AG04450 (cell line): ENCODE measurements around the gene C2orf81. TPM values are rescaled to one million over a fixed set of nuclear protein-coding genes. Genes with fewer than 3 reads are reported as not detected.

Source experiments
- CTCF ChIA-PET: fragments of 300-600, 350-600 bp; formaldehyde crosslinking; extraction: SDS; loops from one replicate; lab custom pipeline; 2022; ENCODE audit warnings: antibody characterized with exemption, inconsistent platforms; lab: Charles Lee
- POLR2A ChIA-PET: fragments of 350-600 bp; formaldehyde crosslinking; extraction: SDS; loops from one replicate; lab custom pipeline; 2021; ENCODE audit warnings: antibody characterized with exemption, inconsistent platforms; lab: Yijun Ruan, JAX
- DNase-seq: peaks from one replicate; pipeline ENCODE4 v3.0.0-alpha.2; 2011; ENCODE audit warnings: low read depth, low spot score
- H3K27ac ChIP-seq: one replicate; pipeline ENCODE4 v1.5.1; 2012; ENCODE audit warnings: low read depth, low read length, control low read depth
- H3K27me3 ChIP-seq: one replicate; pipeline ENCODE4 v1.6.0; 2012; ENCODE audit warnings: low read length; ENCODE audit not compliant: control insufficient read depth, insufficient read depth
- H3K4me3 ChIP-seq: 2 replicates; pipeline ENCODE4 v1.5.1; 2011; ENCODE audit warnings: mild to moderate bottlenecking, low read depth, low read length, control low read depth
- H3K9me3 ChIP-seq: 2 replicates; pipeline ENCODE4 v1.5.1; 2012; ENCODE audit warnings: low read length; ENCODE audit not compliant: control insufficient read depth, insufficient read depth
- CTCF ChIP-seq: IDR thresholded peaks from 2 replicates; pipeline ENCODE4 v1.5.1; 2011; ENCODE audit warnings: low read depth, low read length, control low read depth, inconsistent platforms
- polyA plus RNA-seq: library from polyadenylated mRNA; depleted of rRNA; stranded (reverse); fragments of >200 nt; gene quantifications from 2 replicates; pipeline ENCODE4 v1.2.3, GENCODE V29; 2011

Gene C2orf81
- polyA plus RNA-seq, 1 experiment, result 0.16 TPM

- H3K9me3 ChIP-seq, result no peaks in the 10 kb centered on the region
- no peak for DNase-seq
- ChIA-PET CTCF (interaction anchor here (1.3 kb wide), 1 partner anchor 35 kb away, joined by 4 read pairs; no protein-coding TSS in a partner anchor), POLR2A (no interaction called here)
- TF ChIP-seq CTCF, result no peak
- H3K27ac ChIP-seq, result no peak overlapping the region
- H3K4me3 ChIP-seq, result no peak overlapping the region
- no peaks in the 10 kb centered on the region for H3K27me3 ChIP-seq
These were observed 51.4 kb downstream of the C2orf81 start for GRCh38 chr2:74369976-74370375.

- Histone ChIP-seq H3K27me3 (no peaks in the 10 kb centered on the region), H3K9me3 (no peaks in the 10 kb centered on the region), H3K27ac (no peak overlapping the region), H3K4me3 (no peak overlapping the region)
- ChIA-PET CTCF (interaction anchor here (1.8 kb wide), 1 partner anchor 34 kb away, joined by 8 read pairs; no protein-coding TSS in a partner anchor), POLR2A (no interaction called here)
- no peak for TF ChIP-seq CTCF
- no peak for DNase-seq
These were observed 52.9 kb downstream of the C2orf81 start for GRCh38 chr2:74368499-74368898.

GRCh38 chr2:74367789-74368188 is 53.6 kb downstream of the C2orf81 start:
- H3K27ac ChIP-seq, result no peak overlapping the region
- ChIA-PET CTCF (interaction anchor here (1.8 kb wide), 1 partner anchor 33 kb away, joined by 8 read pairs; no protein-coding TSS in a partner anchor), POLR2A (no interaction called here)

GRCh38 chr2:74366036-74366435 is 55.4 kb downstream of the C2orf81 start:
- H3K4me3 ChIP-seq, result no peak overlapping the region
- CTCF ChIA-PET, result interaction anchor here (1.2 kb wide), 1 partner anchor 31 kb away, joined by 7 read pairs; no protein-coding TSS in a partner anchor
- no peak overlapping the region for H3K27ac ChIP-seq
- TF ChIP-seq CTCF, result no peak
- H3K9me3 ChIP-seq, result no peaks in the 10 kb centered on the region
- H3K27me3 ChIP-seq, result no peaks in the 10 kb centered on the region
- POLR2A ChIA-PET, result no interaction called here
- DNase-seq, result no peak

More at GRCh38 chr2:74367789-74368188, 53.6 kb downstream of the C2orf81 start:
- Histone ChIP-seq H3K4me3 (no peak overlapping the region), H3K9me3 (no peaks in the 10 kb centered on the region), H3K27me3 (no peaks in the 10 kb centered on the region)
- no peak for TF ChIP-seq CTCF
- DNase-seq, result no peak

GRCh38 chr2:74364533-74365505 is 56.6 kb downstream of the C2orf81 start:
- no peak for DNase-seq
- Histone ChIP-seq H3K4me3 (no peak overlapping the region), H3K9me3 (no peaks in the 10 kb centered on the region), H3K27me3 (no peaks in the 10 kb centered on the region), H3K27ac (no peak overlapping the region)
- ChIA-PET CTCF (interaction anchor here (1.2 kb wide), 1 partner anchor 29 kb away, joined by 7 read pairs; no protein-coding TSS in a partner anchor), POLR2A (no interaction called here)
- TF ChIP-seq CTCF, result no peak
